GM18858 (cell line): ENCODE data around the gene C1orf232.

Experiments used
- ATAC-seq: cut with Tn5 transposase; IDR thresholded peaks from one replicate; pipeline ENCODE4 v1.9.1; 2021; ENCODE audit not compliant: unreplicated experiment

The C1orf232 gene

GRCh38 chr1:26125382-26125781 lies 43.4 kb downstream of the C1orf232 start:
- no peak for ATAC-seq

GRCh38 chr1:26124418-26125331 lies 44.1 kb downstream of the C1orf232 start:
- no peak for ATAC-seq

GRCh38 chr1:26122988-26123973 lies 45.5 kb downstream of the C1orf232 start:
- ATAC-seq = no peak

- ATAC-seq = no peak
Observed at GRCh38 chr1:26121854-26122773, 46.6 kb downstream of the C1orf232 start.

GRCh38 chr1:26119892-26120608 lies 48.7 kb downstream of the C1orf232 start:
- ATAC-seq = no peak

GRCh38 chr1:26114165-26114927 lies 54.4 kb downstream of the C1orf232 start:
- ATAC-seq = no peak
